HepG2 (cell line): ENCODE data around the gene ECM1. TPM values are rescaled to one million over a fixed set of nuclear protein-coding genes. Genes with fewer than 3 reads are reported as not detected.

Experiments used
- IKZF1 ChIP-seq: fragments of 450-650 bp; IDR thresholded peaks from 2 replicates; pipeline ENCODE4 v1.7.1; 2016
- MATR3 ChIP-seq: sonication (generic); formaldehyde crosslinking; IDR thresholded peaks from 2 replicates; pipeline ENCODE4 v1.4.0; 2020; ENCODE audit warnings: missing genetic modification reagents
- YEATS2 ChIP-seq: sonication (generic); formaldehyde crosslinking; IDR thresholded peaks from 2 replicates; pipeline ENCODE4 v1.4.0; 2020; ENCODE audit warnings: missing genetic modification reagents, borderline replicate concordance
- ZNF329 ChIP-seq: sonication (generic); formaldehyde crosslinking; IDR thresholded peaks from 2 replicates; pipeline ENCODE4 v1.9.0; 2021; ENCODE audit warnings: low read depth, mild to moderate bottlenecking, missing genetic modification reagents
- ZNF546 ChIP-seq: sonication (generic); formaldehyde crosslinking; conservative IDR thresholded peaks from 2 replicates; pipeline ENCODE4 v1.8.1; 2023; ENCODE audit warnings: mild to moderate bottlenecking, missing genetic modification reagents
- polyA plus RNA-seq, 8 experiments: library from polyadenylated mRNA; depleted of rRNA in 3 of 8; stranded (reverse) in 7 of 8; unstranded in 1 of 8; fragments of >200 nt; fragmentation: Illumina TruSeq in 4 of 8; extraction: Trizol in 4 of 8; gene quantifications; 2 replicates each; pipeline versions ENCODE4 v1.2.1 to v1.2.3, GENCODE V29; 2011 to 2016; ENCODE audit warnings: low read depth in 4 of 8, missing spikeins in 1 of 8, mixed read lengths in 1 of 8; ENCODE audit not compliant: insufficient read depth in 1 of 8
- total RNA-seq, 5 experiments: library from RNA; depleted of rRNA; stranded (reverse); fragments of >200 nt; fragmentation: Illumina TruSeq; extraction: Trizol; gene quantifications; 2 replicates each; pipeline ENCODE4 v1.2.3, GENCODE V29; 2016; ENCODE audit warnings: low read depth in 1 of 5
- TF ChIP-seq, protein P1 (sequence below): sonication (generic); formaldehyde crosslinking; IDR thresholded peaks from 2 replicates; pipeline ENCODE4 v1.4.0; 2020; ENCODE audit warnings: missing genetic modification reagents
- TF ChIP-seq, protein P2 (sequence below): sonication (generic); IDR thresholded peaks from 2 replicates; pipeline ENCODE4 v1.6.1; 2016; ENCODE audit warnings: low read depth, borderline replicate concordance
- TF ChIP-seq, protein P3 (sequence below): IDR thresholded peaks from 2 replicates; pipeline ENCODE4 v1.6.1; 2012; ENCODE audit warnings: inconsistent platforms
- TF ChIP-seq, protein P4 (sequence below): IDR thresholded peaks from 2 replicates; pipeline ENCODE4 v1.4.0; 2020; ENCODE audit warnings: mild to moderate bottlenecking, missing genetic modification reagents
- TF ChIP-seq, protein P5 (sequence below): sonication (generic); formaldehyde crosslinking; IDR thresholded peaks from 2 replicates; pipeline ENCODE4 v1.4.0; 2020; ENCODE audit warnings: missing genetic modification reagents, borderline replicate concordance
- TF ChIP-seq, protein P6 (sequence below): sonication (generic); formaldehyde crosslinking; IDR thresholded peaks from 2 replicates; pipeline ENCODE4 v1.4.0; 2020; ENCODE audit warnings: missing genetic modification reagents

ECM1 gene
- total and polyA plus RNA-seq, 2 of the 13 experiments (the other 11 are each of a cell fraction or from before 2014, with no cell fraction given): 0.42 to 1.0 TPM

DNA sequence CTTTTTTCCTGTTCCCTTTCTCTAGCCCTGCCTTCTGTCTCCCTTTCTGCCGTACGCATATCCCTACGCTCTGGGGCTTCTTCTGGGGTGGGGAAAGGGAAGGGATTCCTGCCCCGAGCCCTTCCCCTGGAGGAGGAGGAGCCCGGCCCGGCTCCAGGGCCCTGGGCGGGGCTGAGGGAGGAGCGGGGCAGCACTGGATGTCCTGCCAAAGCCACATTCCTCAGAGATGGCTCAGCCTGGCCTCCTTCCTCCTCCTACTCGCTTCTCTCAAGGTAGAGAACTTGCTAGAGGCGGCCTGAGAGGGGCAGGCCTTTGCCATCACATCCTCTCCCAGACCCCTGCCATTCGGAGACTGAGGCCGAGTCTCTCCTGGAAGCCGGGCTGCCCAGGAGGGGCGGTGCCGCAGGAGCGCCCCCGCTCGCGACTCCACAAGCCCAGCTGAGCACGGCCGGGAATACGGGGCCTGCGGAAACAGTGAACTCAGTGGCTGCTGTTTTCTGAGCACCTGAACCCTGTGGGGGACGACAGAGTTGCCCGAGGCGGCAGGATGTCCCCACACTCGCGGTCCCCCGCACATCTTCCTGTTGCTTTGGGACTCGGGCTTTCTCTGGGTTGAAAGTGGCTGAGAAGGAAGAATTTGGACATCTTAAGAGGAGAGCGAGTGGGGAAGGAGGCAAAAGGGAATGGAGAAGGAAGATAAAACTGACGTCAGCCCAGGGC lies 53.5 kb downstream of the ECM1 start (continued):
- TF ChIP-seq, protein P1, sequence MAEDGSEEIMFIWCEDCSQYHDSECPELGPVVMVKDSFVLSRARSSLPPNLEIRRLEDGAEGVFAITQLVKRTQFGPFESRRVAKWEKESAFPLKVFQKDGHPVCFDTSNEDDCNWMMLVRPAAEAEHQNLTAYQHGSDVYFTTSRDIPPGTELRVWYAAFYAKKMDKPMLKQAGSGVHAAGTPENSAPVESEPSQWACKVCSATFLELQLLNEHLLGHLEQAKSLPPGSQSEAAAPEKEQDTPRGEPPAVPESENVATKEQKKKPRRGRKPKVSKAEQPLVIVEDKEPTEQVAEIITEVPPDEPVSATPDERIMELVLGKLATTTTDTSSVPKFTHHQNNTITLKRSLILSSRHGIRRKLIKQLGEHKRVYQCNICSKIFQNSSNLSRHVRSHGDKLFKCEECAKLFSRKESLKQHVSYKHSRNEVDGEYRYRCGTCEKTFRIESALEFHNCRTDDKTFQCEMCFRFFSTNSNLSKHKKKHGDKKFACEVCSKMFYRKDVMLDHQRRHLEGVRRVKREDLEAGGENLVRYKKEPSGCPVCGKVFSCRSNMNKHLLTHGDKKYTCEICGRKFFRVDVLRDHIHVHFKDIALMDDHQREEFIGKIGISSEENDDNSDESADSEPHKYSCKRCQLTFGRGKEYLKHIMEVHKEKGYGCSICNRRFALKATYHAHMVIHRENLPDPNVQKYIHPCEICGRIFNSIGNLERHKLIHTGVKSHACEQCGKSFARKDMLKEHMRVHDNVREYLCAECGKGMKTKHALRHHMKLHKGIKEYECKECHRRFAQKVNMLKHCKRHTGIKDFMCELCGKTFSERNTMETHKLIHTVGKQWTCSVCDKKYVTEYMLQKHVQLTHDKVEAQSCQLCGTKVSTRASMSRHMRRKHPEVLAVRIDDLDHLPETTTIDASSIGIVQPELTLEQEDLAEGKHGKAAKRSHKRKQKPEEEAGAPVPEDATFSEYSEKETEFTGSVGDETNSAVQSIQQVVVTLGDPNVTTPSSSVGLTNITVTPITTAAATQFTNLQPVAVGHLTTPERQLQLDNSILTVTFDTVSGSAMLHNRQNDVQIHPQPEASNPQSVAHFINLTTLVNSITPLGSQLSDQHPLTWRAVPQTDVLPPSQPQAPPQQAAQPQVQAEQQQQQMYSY (CRISPR knock-in tag): peak; percentile 39; the same call in 1 of the 2 replicates
- TF ChIP-seq ZNF546 (CRISPR knock-in tag) (peak; percentile 60; the same call in 1 of the 2 replicates), ZNF329 (0 out of 2 replicates have a peak, but pooled peaks have one; percentile 20), MATR3 (CRISPR knock-in tag) (no peak), YEATS2 (CRISPR knock-in tag) (no peak), IKZF1 (no peak)
- TF ChIP-seq, protein P2, sequence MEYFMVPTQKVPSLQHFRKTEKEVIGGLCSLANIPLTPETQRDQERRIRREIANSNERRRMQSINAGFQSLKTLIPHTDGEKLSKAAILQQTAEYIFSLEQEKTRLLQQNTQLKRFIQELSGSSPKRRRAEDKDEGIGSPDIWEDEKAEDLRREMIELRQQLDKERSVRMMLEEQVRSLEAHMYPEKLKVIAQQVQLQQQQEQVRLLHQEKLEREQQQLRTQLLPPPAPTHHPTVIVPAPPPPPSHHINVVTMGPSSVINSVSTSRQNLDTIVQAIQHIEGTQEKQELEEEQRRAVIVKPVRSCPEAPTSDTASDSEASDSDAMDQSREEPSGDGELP: peak; percentile 33; the same call in 1 of the 2 replicates
- TF ChIP-seq, protein P3, sequence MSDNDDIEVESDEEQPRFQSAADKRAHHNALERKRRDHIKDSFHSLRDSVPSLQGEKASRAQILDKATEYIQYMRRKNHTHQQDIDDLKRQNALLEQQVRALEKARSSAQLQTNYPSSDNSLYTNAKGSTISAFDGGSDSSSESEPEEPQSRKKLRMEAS: peak; percentile 62
- TF ChIP-seq, protein P4, sequence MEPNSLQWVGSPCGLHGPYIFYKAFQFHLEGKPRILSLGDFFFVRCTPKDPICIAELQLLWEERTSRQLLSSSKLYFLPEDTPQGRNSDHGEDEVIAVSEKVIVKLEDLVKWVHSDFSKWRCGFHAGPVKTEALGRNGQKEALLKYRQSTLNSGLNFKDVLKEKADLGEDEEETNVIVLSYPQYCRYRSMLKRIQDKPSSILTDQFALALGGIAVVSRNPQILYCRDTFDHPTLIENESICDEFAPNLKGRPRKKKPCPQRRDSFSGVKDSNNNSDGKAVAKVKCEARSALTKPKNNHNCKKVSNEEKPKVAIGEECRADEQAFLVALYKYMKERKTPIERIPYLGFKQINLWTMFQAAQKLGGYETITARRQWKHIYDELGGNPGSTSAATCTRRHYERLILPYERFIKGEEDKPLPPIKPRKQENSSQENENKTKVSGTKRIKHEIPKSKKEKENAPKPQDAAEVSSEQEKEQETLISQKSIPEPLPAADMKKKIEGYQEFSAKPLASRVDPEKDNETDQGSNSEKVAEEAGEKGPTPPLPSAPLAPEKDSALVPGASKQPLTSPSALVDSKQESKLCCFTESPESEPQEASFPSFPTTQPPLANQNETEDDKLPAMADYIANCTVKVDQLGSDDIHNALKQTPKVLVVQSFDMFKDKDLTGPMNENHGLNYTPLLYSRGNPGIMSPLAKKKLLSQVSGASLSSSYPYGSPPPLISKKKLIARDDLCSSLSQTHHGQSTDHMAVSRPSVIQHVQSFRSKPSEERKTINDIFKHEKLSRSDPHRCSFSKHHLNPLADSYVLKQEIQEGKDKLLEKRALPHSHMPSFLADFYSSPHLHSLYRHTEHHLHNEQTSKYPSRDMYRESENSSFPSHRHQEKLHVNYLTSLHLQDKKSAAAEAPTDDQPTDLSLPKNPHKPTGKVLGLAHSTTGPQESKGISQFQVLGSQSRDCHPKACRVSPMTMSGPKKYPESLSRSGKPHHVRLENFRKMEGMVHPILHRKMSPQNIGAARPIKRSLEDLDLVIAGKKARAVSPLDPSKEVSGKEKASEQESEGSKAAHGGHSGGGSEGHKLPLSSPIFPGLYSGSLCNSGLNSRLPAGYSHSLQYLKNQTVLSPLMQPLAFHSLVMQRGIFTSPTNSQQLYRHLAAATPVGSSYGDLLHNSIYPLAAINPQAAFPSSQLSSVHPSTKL (CRISPR knock-in tag): peak; percentile 42; the same call in 1 of the 2 replicates
- TF ChIP-seq, protein P5, sequence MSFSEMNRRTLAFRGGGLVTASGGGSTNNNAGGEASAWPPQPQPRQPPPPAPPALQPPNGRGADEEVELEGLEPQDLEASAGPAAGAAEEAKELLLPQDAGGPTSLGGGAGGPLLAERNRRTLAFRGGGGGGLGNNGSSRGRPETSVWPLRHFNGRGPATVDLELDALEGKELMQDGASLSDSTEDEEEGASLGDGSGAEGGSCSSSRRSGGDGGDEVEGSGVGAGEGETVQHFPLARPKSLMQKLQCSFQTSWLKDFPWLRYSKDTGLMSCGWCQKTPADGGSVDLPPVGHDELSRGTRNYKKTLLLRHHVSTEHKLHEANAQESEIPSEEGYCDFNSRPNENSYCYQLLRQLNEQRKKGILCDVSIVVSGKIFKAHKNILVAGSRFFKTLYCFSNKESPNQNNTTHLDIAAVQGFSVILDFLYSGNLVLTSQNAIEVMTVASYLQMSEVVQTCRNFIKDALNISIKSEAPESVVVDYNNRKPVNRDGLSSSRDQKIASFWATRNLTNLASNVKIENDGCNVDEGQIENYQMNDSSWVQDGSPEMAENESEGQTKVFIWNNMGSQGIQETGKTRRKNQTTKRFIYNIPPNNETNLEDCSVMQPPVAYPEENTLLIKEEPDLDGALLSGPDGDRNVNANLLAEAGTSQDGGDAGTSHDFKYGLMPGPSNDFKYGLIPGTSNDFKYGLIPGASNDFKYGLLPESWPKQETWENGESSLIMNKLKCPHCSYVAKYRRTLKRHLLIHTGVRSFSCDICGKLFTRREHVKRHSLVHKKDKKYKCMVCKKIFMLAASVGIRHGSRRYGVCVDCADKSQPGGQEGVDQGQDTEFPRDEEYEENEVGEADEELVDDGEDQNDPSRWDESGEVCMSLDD: peak; percentile 34; the same call in 1 of the 2 replicates
- TF ChIP-seq, protein P6, sequence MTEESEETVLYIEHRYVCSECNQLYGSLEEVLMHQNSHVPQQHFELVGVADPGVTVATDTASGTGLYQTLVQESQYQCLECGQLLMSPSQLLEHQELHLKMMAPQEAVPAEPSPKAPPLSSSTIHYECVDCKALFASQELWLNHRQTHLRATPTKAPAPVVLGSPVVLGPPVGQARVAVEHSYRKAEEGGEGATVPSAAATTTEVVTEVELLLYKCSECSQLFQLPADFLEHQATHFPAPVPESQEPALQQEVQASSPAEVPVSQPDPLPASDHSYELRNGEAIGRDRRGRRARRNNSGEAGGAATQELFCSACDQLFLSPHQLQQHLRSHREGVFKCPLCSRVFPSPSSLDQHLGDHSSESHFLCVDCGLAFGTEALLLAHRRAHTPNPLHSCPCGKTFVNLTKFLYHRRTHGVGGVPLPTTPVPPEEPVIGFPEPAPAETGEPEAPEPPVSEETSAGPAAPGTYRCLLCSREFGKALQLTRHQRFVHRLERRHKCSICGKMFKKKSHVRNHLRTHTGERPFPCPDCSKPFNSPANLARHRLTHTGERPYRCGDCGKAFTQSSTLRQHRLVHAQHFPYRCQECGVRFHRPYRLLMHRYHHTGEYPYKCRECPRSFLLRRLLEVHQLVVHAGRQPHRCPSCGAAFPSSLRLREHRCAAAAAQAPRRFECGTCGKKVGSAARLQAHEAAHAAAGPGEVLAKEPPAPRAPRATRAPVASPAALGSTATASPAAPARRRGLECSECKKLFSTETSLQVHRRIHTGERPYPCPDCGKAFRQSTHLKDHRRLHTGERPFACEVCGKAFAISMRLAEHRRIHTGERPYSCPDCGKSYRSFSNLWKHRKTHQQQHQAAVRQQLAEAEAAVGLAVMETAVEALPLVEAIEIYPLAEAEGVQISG: peak; percentile 13; the same call in 1 of the 2 replicates
